ENCODE results near the gene NUDT11.

Gene NUDT11

DNA sequence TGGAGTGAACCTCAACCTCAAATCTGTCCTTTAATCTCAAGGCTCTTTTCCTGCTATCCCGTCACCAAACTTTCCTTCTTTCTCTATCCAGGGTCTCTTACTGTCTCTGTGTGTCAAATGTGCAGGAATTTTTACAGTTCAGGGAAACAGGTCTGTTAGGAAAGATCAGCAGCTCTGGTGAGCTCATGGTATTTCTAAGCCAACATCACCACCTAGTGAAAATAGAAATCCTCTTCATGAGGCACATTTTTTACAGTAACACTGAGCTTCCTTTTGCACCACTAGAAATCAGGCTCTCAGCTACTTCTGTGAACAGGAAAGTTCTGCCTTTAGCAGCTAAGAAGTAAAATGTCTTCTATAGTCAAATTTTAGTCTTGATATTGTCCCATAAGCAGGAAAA lies 39.6 kb downstream of the NUDT11 start:
- Histone ChIP-seq H3K4me1 (no peaks in the 10 kb centered on the region), H3K4me3 (ENCODE audit: low read depth, low read length) (no peak overlapping the region), H3K27me3 (no peaks in the 10 kb centered on the region), H3K9me3 (no peaks in the 10 kb centered on the region), H3K36me3 (no peaks in the 10 kb centered on the region)
- no peak for DNase-seq
- TF ChIP-seq, protein P1, sequence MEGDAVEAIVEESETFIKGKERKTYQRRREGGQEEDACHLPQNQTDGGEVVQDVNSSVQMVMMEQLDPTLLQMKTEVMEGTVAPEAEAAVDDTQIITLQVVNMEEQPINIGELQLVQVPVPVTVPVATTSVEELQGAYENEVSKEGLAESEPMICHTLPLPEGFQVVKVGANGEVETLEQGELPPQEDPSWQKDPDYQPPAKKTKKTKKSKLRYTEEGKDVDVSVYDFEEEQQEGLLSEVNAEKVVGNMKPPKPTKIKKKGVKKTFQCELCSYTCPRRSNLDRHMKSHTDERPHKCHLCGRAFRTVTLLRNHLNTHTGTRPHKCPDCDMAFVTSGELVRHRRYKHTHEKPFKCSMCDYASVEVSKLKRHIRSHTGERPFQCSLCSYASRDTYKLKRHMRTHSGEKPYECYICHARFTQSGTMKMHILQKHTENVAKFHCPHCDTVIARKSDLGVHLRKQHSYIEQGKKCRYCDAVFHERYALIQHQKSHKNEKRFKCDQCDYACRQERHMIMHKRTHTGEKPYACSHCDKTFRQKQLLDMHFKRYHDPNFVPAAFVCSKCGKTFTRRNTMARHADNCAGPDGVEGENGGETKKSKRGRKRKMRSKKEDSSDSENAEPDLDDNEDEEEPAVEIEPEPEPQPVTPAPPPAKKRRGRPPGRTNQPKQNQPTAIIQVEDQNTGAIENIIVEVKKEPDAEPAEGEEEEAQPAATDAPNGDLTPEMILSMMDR (IDR thresholded peaks at IDR 0.05; ENCODE audit: low read depth, low read length), result no peak

- no peaks in the 10 kb centered on the region for H3K36me3 ChIP-seq
- no peaks in the 10 kb centered on the region for H3K27me3 ChIP-seq
- H3K9me3 ChIP-seq, result no peaks in the 10 kb centered on the region
- no peak for DNase-seq
- no peaks in the 10 kb centered on the region for H3K4me1 ChIP-seq
- no peak overlapping the region for H3K4me3 ChIP-seq (ENCODE audit: low read depth, low read length)
- TF ChIP-seq, protein P1 (IDR thresholded peaks at IDR 0.05; ENCODE audit: low read depth, low read length), result no peak
These were observed 40.1 kb downstream of the NUDT11 start for GRCh38 chrX:51456246-51456645.

DNA sequence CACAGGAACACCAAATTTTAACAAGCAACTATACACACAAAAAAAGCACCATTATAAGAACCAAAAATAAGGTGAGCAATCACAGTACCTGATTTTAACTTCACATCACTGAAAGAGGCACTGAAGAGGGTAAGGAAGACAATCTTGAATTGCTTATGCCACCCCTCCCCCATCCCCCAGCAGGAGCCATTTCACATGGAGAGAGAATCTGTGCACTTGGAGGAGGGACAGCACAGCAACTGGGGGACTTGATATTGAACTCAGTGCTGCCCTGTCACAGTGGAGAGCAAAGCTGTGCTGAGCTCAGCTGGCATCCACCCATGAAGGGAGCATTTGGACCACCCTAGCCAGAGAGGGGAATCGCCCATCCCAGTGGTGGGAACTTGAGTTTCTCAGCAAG lies 56.0 kb downstream of the NUDT11 start:
- TF ChIP-seq, protein P1 (IDR thresholded peaks at IDR 0.05; ENCODE audit: low read depth, low read length), result no peak
- no peaks in the 10 kb centered on the region for H3K9me3 ChIP-seq

More for the DNA sequence above, 56.0 kb downstream of the NUDT11 start:
- Histone ChIP-seq H3K4me1 (no peaks in the 10 kb centered on the region), H3K36me3 (no peaks in the 10 kb centered on the region), H3K4me3 (ENCODE audit: low read depth, low read length) (no peak overlapping the region), H3K27me3 (no peaks in the 10 kb centered on the region)
- DNase-seq, result no peak

Data from BE2C (cell line).